ENCODE data around the gene GNG2.

Gene GNG2

GRCh38 chr14:51977075-51977474 lies 116.7 kb downstream of the GNG2 start (continued):
- TF ChIP-seq ZBTB44 (tag by site-specific recombination; IDR thresholded peaks at IDR 0.05) (no peak), ZNF658 (tag by site-specific recombination; IDR thresholded peaks at IDR 0.05) (no peak), ZFHX2 (tag by site-specific recombination; conservative IDR thresholded peaks at IDR 0.05) (no peak), ZFP69B (tag by site-specific recombination; IDR thresholded peaks at IDR 0.05) (no peak)

GRCh38 chr14:51978681-51979085 lies 118.3 kb downstream of the GNG2 start:
- no peaks in the 10 kb centered on the region for H3K36me3 ChIP-seq (ENCODE audit: control insufficient read depth in 2 of 2, insufficient read depth in 1 of 2, low read length in 2 of 2)
- no peak overlapping the region for H3K4me3 ChIP-seq (ENCODE audit: low read depth, low read length)
- no peaks in the 10 kb centered on the region for H3K9me3 ChIP-seq (ENCODE audit: control insufficient read depth, insufficient read depth, low read depth, low read length)
- no peaks in the 10 kb centered on the region for H3K4me1 ChIP-seq (ENCODE audit: control insufficient read depth, insufficient read depth, low read length)
- ChIA-PET CTCF (interaction anchor here (0.6 to 3.4 kb wide), 34 partner anchors 8 to 1650 kb away, joined by 3 to 20 read pairs (median 4); partner anchors contain the start of genes GNG2 and NID2), POLR2A (no interaction called here)
- no peak for TF ChIP-seq ZNF214 (tag by site-specific recombination; IDR thresholded peaks at IDR 0.05; ENCODE audit: borderline replicate concordance)
- no peak for TF ChIP-seq ZNF692 (tag by site-specific recombination; IDR thresholded peaks at IDR 0.05)
- no peak for TF ChIP-seq MZF1 (tag by site-specific recombination; IDR thresholded peaks at IDR 0.05; ENCODE audit: borderline replicate concordance)
- no peak for TF ChIP-seq ZNF416 (tag by site-specific recombination; IDR thresholded peaks at IDR 0.05)
- TF ChIP-seq ZNF792 (tag by site-specific recombination; IDR thresholded peaks at IDR 0.05): no peak
- no peak overlapping the region for H3K27ac ChIP-seq (ENCODE audit: extremely low read depth, low read depth, low read length)

- Histone ChIP-seq H3K4me3 (ENCODE audit: low read depth, low read length) (no peak overlapping the region), H3K9me3 (ENCODE audit: control insufficient read depth, insufficient read depth, low read depth, low read length) (no peaks in the 10 kb centered on the region), H3K4me1 (ENCODE audit: control insufficient read depth, insufficient read depth, low read length) (no peaks in the 10 kb centered on the region), H3K27ac (ENCODE audit: extremely low read depth, low read depth, low read length) (no peak overlapping the region), H3K36me3 (ENCODE audit: control insufficient read depth in 2 of 2, insufficient read depth in 1 of 2, low read length in 2 of 2) (no peaks in the 10 kb centered on the region)
- TF ChIP-seq ZNF791 (tag by site-specific recombination; IDR thresholded peaks at IDR 0.05) (peak; percentile 38; the same call in 1 of the 2 replicates), ZNF654 (tag by site-specific recombination; IDR thresholded peaks at IDR 0.05; ENCODE audit: low read depth) (peak; percentile 67), CTCF (tag by site-specific recombination; IDR thresholded peaks at IDR 0.05) (peak; percentile 29; the same call in 1 of the 2 replicates), ZNF639 (tag by site-specific recombination; IDR thresholded peaks at IDR 0.05) (no peak), PRDM10 (tag by site-specific recombination; IDR thresholded peaks at IDR 0.05) (0 out of 2 replicates have a peak, but pooled peaks have one; percentile 36), ZNF677 (tag by site-specific recombination; IDR thresholded peaks at IDR 0.05) (no peak), ZNF580 (tag by site-specific recombination; IDR thresholded peaks at IDR 0.05) (no peak)
- CTCF ChIA-PET: interaction anchor here (0.6 to 3.4 kb wide), 37 partner anchors 8 to 1451 kb away, joined by 3 to 20 read pairs (median 4); partner anchors contain the start of genes GNG2 and NID2
- POLR2A ChIA-PET: no interaction called here
Observed at GRCh38 chr14:51979088-51979709, 118.8 kb downstream of the GNG2 start.
